PC-3 (cell line): ENCODE measurements around the gene SOX12.

ENCODE experiments used
- CTCF ChIP-seq: fragments of 300-600 bp; sonication (generic); conservative IDR thresholded peaks from 2 replicates; pipeline ENCODE4 v1.5.1; 2017; ENCODE audit warnings: antibody characterized with exemption, low read depth, mild to moderate bottlenecking, low read length
- EZH2phosphoT487 ChIP-seq: fragments of 300-600 bp; sonication (generic); IDR thresholded peaks from 2 replicates; pipeline ENCODE4 v1.6.1; 2018; ENCODE audit warnings: mild to moderate bottlenecking, antibody characterized with exemption, low read length, borderline replicate concordance

GRCh38 chr20:341682-342081, 16.3 kb downstream of the SOX12 start:
- TF ChIP-seq CTCF (no peak), EZH2phosphoT487 (no peak)
